Measurements from ENCODE around the gene ILF3.

- no peak for TF ChIP-seq CTCF (optimal IDR thresholded peaks at IDR 0.05 in 1 of 3, IDR thresholded peaks at IDR 0.05 in 1 of 3, conservative IDR thresholded peaks at IDR 0.05 in 1 of 3; ENCODE audit: extremely low read depth in 1 of 3, insufficient read depth in 2 of 3, low read length in 3 of 3)
- TF ChIP-seq EZH2 (IDR thresholded peaks at IDR 0.05; ENCODE audit: low read length): no peak
Observed at GRCh38 chr19:10708291-10708690, 54.1 kb downstream of the ILF3 start.
